GM21526 (cell line): ENCODE measurements around the gene DDX41.

Experiments
- ATAC-seq: cut with Tn5 transposase; IDR thresholded peaks from one replicate; pipeline ENCODE4 v1.9.1; 2021; ENCODE audit warnings: moderate library complexity; ENCODE audit not compliant: unreplicated experiment, low FRiP score

DDX41 gene

DNA sequence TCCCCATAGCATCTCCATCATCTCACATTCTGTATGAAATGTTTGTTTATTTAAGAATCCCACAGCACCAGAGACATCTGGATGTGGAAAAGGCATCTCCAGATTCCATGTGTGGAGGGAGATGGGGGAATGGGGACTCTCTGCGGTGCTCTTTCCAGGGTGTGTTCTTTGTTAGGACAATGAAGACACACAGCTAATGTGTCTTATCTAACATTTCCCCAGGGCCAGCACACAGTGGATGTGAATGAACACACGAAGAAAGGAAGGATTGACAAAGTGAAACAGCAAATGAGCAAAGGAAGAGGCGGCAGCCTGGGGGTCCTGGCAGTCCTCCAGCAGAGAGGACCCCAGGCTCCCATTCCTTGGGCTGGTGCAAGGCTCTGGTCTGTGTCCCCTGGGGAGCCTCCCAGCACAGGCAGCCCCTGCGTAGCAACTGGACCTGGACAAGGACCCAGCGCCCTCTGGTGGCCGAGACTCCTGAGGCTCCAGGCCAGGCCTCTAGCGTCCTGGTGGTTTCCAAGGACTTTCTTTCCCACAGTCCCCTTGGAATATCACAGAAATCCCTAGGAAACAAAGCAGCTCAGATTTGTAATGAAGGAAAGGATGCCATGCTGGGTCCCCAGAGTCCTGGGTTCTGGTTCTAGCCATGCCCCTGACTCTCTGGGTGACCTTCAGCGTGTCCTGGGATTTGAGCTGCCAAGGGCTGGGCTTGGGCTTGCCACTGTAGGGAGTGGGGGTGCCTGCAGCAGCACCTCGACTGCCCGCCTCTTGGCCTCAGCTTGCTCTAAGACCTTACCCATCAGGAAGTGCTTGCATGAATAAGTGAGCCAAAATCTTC lies 15.9 kb downstream of the DDX41 start:
- no peak for ATAC-seq

- ATAC-seq = no peak
Observed at GRCh38 chr5:177499842-177500241, 16.9 kb downstream of the DDX41 start.

DNA sequence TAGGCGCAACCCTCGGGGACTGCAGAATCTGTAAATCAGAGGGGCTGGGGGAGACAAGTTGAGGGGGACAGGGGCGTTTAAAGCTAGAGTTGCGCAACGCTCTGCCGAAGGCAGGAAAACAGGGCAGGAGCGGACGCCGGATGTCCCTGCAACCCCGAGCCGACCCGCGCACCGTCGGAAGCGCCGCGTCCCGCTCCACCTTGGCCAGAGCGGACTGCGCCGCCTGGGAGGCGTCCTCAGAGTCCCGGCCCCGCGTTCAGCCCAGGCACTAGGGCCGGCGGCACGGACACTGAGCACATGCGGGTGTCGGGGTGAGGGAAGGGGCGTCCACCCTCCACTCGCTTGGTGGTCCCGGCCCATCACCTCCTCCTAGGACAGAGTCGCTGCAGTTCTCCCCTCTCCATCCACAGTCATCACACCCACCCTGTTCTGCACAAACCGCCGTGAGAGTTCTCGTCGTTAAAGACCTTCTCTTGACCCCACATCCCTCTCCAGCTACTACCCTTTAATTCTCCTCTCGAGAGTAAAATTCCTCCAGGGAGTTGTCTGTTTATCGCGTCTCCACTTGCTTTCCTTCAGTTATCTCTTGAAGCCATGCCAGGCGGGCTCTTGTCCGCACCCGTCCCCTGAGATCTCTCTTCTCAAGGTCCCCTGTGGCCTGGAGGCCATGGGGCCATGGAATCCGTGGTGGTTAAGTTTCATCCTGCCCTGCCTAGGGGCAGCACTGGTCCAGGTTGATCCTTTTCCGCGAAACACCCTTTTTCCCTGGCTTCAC lies 18.6 kb downstream of the DDX41 start:
- no peak for ATAC-seq

DNA sequence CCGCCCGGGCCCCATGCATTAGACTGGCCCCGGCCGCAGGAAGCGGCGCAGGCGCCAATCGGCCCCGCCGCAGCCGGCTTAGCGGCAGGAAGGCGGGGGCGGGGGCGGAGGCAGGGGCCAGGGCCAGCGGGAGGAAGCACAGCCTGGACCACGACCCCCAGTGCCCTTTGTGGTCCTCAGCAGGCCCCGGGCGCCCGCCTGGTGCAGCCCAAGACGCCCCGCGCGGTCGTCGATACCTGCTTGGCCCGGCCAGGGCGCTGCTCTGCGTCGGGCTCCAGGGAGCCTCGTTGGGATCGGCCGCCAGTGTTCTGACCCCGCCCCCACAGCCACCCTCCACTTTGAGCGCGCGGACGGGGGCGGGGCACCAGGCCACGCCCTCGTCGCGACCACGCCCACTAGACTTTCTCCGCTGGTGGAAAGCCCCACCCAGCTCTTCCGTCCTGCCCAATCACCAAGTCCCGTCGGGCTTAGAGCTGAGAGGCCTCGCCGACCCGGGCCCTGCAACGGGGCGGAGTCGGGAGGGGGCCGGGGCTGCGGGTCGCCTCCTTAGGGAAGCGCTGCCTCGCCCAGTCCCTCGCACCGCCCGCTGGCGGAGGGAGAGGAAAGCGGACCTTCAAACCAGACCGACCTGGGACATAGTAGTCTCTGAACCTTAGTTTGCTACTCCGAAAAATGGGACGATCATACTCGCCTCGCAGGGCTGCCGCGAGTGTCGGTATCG lies 19.3 kb downstream of the DDX41 start, which contains the start of gene PDLIM7:
Gene PDLIM7, minus strand, starts transcription at position 313 of the 721 bp plus-strand sequence. CDS start 1,092 bp downstream, outside the sequence.
- peak; percentile 65 for ATAC-seq

GRCh38 chr5:177496727-177497291 lies 20.0 kb downstream of the DDX41 start:
- no peak for ATAC-seq

DNA sequence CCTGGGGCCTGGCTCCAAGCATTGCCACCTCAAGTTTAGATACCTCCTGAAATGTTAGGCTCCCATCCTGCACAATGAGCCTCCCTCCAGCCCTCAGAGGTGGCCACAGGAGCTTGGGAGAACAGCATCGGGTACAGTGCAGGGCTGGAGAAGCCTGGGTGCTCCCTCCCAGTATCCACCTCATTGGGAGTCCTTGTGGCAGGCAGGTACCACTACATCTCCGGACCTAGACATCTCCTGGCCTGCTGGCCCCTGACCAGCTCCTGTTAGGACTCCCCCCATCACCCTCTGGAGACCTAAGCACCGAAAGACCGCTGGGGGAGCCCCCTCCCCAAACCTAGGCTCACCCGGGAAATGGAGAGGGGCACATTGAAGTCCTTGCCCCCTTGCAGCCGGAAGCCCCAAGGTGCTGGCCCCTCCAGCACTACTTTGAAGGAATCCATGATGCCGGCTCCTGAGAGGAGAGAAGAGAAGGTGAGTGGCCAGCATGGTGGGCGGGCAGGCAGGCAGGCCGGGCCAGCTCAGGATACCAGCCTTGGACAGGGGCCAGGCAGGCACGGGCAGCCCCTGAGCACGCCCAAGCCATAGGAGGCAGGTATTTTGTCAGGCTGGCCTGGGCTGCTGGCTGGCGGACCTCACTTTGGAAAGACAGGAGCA lies 20.6 kb downstream of the DDX41 start:
- no peak for ATAC-seq

DNA sequence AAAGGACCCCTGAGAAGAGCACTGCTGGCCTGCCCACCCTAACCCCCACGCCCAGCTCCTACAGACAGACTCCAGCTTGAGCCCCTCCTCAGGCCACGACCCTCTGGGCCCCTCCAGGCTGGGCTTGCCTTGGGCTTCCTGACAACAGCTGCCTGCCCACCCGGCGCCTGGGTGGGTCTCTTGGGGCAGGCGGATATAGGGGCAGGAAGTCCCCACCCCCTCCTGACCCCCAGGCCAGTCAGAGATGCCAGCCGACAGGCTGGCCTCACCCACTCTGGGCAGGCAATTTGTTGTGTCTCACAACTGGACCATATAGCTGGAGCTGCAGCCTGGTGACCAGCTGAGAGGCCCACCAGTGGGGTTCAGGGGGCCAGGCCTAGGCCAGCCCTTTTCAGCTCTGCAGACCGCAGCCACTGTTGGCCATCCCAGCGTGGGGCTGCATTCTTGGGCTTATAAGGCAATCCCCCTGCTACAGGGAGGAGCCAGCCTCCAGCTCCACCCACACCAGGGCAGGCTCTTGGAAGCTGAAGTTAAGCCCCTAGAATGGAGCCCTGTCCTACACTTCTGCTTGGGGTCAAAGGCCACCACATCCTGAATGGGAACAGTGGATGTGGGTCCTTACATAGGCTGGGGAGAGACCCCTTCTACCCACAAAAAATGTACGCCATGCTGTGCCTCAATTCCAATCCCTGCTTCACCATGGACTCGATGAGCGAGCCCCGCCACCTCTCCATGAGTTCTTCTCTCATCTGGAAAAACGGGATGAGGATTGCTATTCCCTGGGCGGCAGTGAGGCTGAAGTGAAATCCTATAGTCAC lies 21.3 kb downstream of the DDX41 start:
- ATAC-seq = no peak

DNA sequence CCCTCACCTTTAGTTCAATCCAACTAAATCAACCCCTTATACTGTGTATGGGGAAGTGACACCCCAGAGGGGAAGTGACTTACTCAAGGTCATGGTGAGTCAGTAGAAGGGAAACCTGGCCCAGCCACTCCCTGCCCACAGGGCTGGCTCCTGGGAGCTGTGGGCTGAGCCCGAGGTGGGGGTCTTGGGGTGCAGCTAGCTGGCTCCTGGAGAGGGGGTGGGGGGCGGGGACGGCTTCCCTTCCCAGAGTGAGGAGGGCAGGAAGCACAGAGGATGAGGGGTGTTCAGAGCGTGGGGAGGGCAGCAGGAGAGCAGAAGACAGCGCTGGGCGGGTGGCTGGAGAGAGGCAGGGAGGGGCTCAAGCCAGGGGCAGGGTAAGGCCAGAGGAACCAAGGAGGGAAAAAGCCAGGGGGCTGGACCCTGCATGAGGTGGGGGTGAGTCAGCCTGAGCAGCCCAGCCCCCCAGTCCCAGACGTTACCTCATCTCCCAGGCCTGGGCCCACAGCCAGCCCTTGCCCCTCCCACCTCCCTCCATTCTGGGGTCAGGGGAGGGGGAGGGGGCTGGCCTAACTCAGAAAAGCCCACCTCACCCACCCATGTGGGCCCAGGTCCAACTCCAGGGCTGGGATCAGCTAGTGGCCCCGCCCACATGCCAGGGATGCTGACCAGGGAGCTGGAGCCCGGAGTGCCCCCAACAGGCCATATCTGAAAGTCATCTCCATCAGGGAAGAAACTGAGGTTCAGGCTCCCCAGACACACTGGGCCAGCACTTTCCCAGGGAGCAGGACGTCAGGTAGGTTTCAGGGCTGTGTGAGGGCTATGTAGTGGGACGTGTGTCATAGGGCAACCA lies 22.2 kb downstream of the DDX41 start:
- no peak for ATAC-seq

DNA sequence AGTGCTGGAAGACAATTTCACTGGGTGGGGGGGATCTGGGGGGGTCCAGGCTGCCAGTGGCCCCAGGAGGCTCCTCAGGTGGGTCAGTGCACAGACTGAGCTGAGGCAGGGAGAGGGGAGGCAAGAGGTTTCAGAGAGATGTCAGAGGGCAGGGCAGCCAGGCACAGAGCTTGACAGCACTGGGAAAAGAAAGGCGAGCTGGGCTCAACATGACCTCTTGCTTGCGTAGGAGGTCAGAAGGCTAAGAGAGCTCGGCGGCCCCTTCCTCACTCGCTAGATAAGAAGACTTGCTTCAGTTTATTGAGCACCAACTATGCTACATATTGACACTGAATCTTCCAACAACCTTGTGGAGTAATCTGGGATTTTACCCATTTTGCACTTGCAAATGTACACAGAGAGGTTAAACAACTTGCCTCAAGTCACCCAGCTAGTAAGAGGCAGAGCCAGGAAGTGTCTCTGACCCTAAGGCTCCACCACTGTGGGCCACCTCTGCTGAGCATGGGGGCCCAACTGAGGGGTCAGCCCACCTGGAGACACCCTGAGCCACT lies 22.9 kb downstream of the DDX41 start:
- no peak for ATAC-seq

DNA sequence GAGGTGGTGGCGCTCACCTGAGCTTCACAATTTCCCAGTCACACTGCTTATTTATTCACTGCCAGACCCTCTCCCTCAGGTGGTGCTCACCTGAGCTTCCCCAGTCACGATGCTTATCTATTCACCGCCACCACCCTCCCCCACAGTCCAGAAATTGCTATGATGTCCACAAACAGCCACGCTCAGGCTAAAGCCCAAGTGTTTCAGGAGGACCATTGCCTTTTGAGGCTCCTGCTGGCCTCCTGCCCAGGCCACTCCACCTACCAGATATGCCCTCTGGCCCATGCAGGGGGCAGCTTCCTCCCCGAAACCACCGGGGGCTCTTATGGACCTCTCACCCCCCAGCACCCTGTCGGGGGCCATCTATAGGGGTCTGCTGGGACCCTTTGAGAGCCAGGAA lies 23.9 kb downstream of the DDX41 start:
- ATAC-seq = no peak

GRCh38 chr5:177491983-177492746 lies 24.6 kb downstream of the DDX41 start:
- ATAC-seq = no peak

GRCh38 chr5:177491429-177491945 lies 25.3 kb downstream of the DDX41 start:
- no peak for ATAC-seq

DNA sequence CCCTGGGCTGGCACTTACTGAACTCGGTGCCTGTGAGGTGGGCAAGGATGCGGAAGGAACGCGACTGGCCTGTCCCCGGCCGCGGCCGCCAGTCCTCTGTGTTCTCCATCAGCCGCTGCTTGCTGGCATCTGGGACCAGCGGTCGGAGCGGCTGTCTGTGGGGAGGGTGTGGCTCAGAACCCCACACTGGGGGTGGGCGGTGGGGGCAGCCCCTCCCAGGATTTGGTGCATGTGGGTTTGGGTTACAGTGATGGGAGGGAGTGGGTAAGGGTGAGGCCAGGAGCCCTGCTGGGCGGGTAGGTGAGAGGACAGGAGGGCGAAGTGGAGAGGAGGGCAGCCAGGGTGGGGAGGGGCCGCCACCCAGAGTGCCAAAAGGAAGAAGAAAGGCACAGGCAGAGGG lies 25.8 kb downstream of the DDX41 start:
- no peak for ATAC-seq

DNA sequence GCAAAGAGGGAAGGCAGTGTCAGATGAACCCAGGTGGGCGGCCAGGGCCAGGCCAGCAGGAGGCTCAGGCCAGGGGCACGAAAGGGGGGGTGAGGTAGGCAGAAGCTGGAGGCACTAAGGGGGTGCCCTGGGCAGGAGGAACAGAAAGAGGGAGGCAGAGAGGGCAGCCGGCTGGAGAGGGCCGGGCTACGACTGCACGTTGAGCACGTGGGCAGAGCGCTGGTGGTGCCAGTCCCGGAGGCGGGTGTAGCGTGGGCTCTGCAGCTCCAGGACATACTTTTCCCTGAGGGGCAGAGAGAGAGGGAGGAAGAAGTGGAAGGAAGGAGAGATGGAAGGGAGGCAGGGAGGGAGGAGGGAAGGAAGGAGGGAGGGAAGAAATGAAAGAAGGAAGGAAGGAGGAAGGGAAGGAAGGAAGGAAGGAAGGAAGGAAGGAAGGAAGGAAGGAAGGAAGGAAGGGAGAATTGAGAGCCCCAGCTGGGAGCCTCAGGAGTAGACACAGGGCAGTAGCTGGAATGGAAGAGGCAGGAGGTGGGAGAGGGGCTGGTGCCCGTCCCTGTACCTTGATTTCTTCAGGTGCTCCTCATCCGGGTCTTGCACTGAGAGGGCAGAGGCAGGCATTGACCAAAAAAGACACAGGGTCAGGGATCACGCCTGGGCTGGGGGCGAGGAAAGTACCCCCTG lies 26.3 kb downstream of the DDX41 start:
- ATAC-seq = no peak

DNA sequence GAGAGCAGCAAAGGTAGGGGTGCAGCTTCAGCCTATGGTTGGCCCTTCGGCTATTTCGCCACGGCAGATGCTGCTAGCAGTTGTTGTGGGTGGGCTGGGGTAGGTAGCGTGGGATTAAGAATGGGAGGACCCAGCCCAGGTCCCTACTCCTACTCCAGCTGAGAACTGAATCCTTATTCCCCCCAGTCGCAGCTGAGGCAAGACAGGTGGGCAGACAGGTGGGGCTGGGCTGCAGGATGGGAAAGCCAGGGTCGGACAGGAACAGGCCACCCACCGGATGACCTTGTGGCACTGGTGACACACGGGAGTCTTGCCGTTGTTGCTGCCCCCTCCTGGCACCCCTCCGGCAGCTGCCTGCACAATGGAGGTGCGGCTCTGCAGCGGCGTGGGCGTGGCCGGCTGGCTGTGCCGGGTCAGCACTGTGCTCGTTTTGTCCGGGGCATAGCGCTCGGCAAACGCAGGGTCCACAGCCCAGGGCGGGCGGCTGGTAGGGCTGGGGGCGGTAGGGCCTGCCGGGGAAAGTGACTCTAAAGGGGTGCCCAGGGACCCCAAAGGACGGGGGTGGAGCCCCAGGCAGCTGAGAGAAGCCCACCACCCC lies 27.5 kb downstream of the DDX41 start:
- ATAC-seq = no peak

- ATAC-seq = no peak
Observed at GRCh38 chr5:177487975-177488374, 28.8 kb downstream of the DDX41 start.
